Stimulated activated effector memory CD8-positive, alpha-beta T cell treated with anti-CD3 and anti-CD28 coated beads, Interleukin-12 subunit alpha, Interleukin-12 subunit beta, amount 100 ng/mL, for 72 hours (primary cell): ENCODE data around the gene ARID5B.
A peak's percentile ranks its signal among the peaks of the same experiment; 100 is the strongest.

Source experiments
- ATAC-seq: fragments of 150-1000 bp; cut with Tn5 transposase; 2 replicates; pipeline ENCODE4 v1.10.0; 2021
- DNase-seq, 2 donors: peaks; one replicate each; pipeline ENCODE4 v3.0.0; 2021 to 2022; ENCODE audit warnings: low spot score in 2 of 2
- H3K27ac Mint-ChIP-seq: one replicate; pipeline ENCODE4 v1.8.0; 2022; ENCODE audit warnings: mild to moderate bottlenecking, mixed read lengths
- H3K36me3 Mint-ChIP-seq: one replicate; pipeline ENCODE4 v1.8.0; 2022; ENCODE audit warnings: mild to moderate bottlenecking, mixed read lengths
- H3K4me1 Mint-ChIP-seq: one replicate; pipeline ENCODE4 v1.8.0; 2022; ENCODE audit warnings: mixed read lengths
- H3K4me3 Mint-ChIP-seq: one replicate; pipeline ENCODE4 v1.8.0; 2022; ENCODE audit warnings: mild to moderate bottlenecking, mixed read lengths
- H3K9me3 Mint-ChIP-seq: one replicate; pipeline ENCODE4 v1.8.0; 2022; ENCODE audit warnings: mixed read lengths

The ARID5B gene

DNA sequence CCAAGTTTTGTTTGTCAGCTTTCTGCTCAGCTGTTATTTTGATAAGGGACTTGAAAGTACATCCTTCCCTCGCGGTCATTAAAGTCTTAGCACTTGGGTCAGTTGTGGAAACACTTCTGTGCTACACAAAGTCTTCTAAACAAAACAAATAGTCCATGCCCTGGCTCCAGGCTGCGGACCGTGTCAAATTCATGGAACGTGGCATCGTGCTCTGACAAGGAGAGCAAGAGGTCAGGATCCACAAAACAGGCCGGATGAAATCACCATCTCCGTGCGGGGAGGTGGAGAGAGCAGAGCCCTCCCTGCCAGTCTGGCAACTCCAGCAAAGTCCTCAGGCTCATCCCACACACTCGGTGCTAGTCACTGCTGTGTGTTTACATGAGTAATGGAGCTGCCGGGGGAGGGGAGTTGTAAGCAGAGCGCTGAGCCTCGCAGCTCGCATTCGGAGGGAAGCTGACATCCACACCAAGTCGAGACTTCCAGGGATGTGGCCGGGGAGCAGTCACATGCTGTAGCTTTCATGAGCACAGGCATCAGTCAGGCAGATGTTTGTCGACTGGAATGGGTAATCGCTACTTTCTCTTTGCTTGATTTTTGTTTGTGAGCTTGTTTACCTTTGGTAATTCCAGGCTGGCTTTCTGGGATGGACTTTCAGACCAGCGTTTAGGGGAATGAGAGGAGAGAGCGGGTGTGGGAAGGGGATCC lies 147.6 kb downstream of the ARID5B start:
- peaks cover 85% of the 10 kb centered on the region for H3K36me3 Mint-ChIP-seq
- no peaks in the 10 kb centered on the region for H3K9me3 Mint-ChIP-seq
- peak overlapping the region; percentile 97 for H3K4me3 Mint-ChIP-seq
- H3K4me1 Mint-ChIP-seq: peaks cover 88% of the 10 kb centered on the region
- H3K27ac Mint-ChIP-seq: peak overlapping the region; percentile 100
- DNase-seq: peak; percentile 48 to 78
- ATAC-seq: peak; percentile 69

GRCh38 chr10:62049624-62050345 lies 148.3 kb downstream of the ARID5B start:
- DNase-seq (no peak), ATAC-seq (no peak)
- H3K27ac Mint-ChIP-seq: peak overlapping the region; percentile 100
- peaks cover 89% of the 10 kb centered on the region for H3K4me1 Mint-ChIP-seq
- H3K4me3 Mint-ChIP-seq: peak overlapping the region; percentile 97
- peaks cover 92% of the 10 kb centered on the region for H3K36me3 Mint-ChIP-seq
- no peaks in the 10 kb centered on the region for H3K9me3 Mint-ChIP-seq

DNA sequence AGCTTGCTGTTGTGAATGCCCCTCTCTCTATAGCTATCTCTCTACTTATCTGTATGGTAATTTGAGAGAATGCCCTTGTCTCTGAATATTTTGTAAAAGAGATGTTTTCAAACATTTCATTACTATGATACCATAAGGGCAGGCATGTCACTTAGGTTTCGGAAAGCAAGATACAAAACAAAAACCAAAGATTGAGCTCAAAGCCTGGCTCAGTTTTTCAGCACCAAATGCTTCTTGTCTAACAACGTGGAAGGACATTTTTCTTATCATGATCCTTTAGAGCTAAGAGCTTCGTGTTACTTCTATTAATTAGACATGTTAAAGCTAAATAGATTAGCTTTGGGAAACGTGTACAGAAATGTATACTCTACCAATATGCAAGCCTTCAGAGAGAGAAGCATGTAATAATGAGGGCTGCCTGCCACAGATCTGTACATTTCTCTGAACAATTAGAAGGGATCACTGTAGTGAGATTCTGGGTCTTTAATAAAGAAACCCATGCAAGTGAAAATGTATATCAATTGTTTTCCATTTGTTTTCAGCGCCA lies 148.9 kb downstream of the ARID5B start:
- peaks cover 93% of the 10 kb centered on the region for H3K36me3 Mint-ChIP-seq
- no peak for ATAC-seq

DNA sequence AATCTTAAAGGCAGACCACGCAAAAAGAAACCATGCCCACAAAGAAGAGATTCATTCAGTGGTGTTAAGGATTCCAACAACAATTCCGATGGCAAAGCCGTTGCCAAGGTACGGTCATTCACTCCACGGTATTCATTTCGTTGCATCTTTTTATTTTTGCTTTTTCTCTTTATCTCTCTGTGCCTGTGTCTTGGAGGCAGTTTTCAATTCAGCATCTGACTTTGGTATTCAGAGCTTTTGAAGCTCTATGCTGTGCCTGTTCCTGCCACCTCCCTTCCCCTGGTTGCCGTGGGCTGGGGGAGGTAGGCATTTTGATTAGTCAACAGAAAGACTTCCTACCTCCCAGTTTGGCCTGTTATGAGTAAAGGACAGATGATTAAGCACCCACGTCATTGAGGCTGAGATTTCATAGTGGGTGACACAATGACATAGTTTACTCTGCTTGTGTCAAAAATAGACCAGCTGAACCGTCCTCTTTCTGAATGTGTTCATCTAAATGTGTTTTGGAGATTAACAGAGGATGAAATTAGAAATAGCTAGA lies 149.5 kb downstream of the ARID5B start:
- Mint-ChIP-seq H3K4me1 (peaks cover 89% of the 10 kb centered on the region), H3K36me3 (peaks cover 96% of the 10 kb centered on the region), H3K9me3 (no peaks in the 10 kb centered on the region), H3K4me3 (peak overlapping the region; percentile 97), H3K27ac (peak overlapping the region; percentile 100)
- ATAC-seq (peak; percentile 78), DNase-seq (peak; percentile 55 to 82)

More for the DNA sequence above, 148.9 kb downstream of the ARID5B start:
- peak overlapping the region; percentile 100 for H3K27ac Mint-ChIP-seq
- DNase-seq: no peak
- peak overlapping the region; percentile 97 for H3K4me3 Mint-ChIP-seq
- peaks cover 89% of the 10 kb centered on the region for H3K4me1 Mint-ChIP-seq
- no peaks in the 10 kb centered on the region for H3K9me3 Mint-ChIP-seq

GRCh38 chr10:62052276-62052675 lies 150.8 kb downstream of the ARID5B start:
- ATAC-seq (no peak), DNase-seq (no peak)
- peaks cover 98% of the 10 kb centered on the region for H3K36me3 Mint-ChIP-seq
- peak overlapping the region; percentile 91 for H3K27ac Mint-ChIP-seq
- H3K4me3 Mint-ChIP-seq: peak overlapping the region; percentile 97
- no peaks in the 10 kb centered on the region for H3K9me3 Mint-ChIP-seq
- peaks cover 86% of the 10 kb centered on the region for H3K4me1 Mint-ChIP-seq

DNA sequence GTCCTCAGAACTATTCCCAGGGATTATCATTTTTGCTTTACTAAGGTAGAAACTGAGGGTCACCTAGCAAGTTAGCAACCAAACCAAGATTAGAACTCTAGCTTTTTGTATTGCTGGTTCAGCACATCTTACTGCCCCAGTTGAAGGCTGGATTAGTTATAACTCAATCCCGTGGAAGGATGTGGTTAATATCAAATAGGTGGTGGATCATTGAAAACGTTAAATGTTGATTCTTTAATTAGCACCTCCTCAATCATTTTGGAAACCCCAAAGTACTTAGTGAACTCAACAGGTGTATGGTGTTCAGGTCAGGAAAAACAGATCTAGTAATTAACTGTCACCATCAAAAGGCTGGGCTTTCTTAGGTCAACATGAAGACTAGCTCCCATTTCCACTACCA lies 152.4 kb downstream of the ARID5B start:
- ATAC-seq (no peak), DNase-seq (no peak)
- Mint-ChIP-seq H3K4me1 (peaks cover 82% of the 10 kb centered on the region), H3K4me3 (peak overlapping the region; percentile 97), H3K36me3 (peaks cover 100% of the 10 kb centered on the region), H3K9me3 (no peaks in the 10 kb centered on the region), H3K27ac (peak overlapping the region; percentile 91)

GRCh38 chr10:62054408-62054807 lies 152.9 kb downstream of the ARID5B start:
- peak; percentile 33 for ATAC-seq
- Mint-ChIP-seq H3K36me3 (peaks cover 100% of the 10 kb centered on the region), H3K4me1 (peaks cover 76% of the 10 kb centered on the region)

DNA sequence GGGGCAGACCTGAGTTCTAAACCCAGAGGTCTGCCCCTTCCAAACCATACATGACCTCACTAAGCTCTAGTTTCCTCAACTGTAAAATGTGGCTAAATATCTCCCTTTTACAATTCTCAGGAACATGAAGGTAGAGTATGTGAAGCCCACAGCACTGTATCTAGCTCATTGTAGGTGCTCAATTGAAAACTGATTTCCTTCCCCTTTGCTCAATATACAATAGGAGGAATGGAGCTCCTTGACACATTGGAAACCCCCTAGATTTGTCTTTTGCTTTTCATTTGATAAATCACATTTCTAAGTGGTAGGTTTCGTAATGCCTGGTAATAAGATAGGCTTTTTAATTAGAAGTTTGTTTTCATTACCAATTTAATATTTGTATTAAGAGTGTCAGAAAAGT lies 153.3 kb downstream of the ARID5B start:
- DNase-seq: no peak
- Mint-ChIP-seq H3K27ac (peak overlapping the region; percentile 91), H3K4me3 (peak overlapping the region; percentile 97), H3K36me3 (peaks cover 100% of the 10 kb centered on the region), H3K9me3 (no peaks in the 10 kb centered on the region), H3K4me1 (peaks cover 76% of the 10 kb centered on the region)
- peak; percentile 33 for ATAC-seq

More at GRCh38 chr10:62054408-62054807, 152.9 kb downstream of the ARID5B start:
- peak overlapping the region; percentile 97 for H3K4me3 Mint-ChIP-seq
- H3K9me3 Mint-ChIP-seq: no peaks in the 10 kb centered on the region
- peak overlapping the region; percentile 91 for H3K27ac Mint-ChIP-seq
- no peak for DNase-seq

DNA sequence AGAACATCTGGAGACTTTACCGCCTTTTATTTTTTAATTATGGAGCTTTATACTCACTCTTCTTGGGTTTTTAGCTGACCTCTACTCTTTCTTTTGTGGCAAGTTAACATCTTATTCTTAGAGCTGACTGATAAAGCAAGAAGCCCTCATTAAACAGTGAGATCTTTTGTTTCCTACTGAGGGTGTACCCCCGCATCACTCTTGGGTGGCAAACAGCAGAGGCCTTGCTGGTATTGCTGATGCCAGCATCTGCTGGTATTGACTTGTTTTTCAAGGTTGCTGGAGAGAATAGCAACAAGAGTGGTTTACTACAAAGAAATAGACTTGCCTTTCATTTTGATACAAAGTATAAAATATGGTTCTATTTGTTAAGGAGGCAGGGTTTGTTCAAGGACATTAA lies 154.7 kb downstream of the ARID5B start:
- Mint-ChIP-seq H3K27ac (peak overlapping the region; percentile 91), H3K9me3 (peaks cover 2% of the 10 kb centered on the region), H3K4me3 (peak overlapping the region; percentile 97), H3K36me3 (peaks cover 100% of the 10 kb centered on the region), H3K4me1 (peaks cover 79% of the 10 kb centered on the region)
- DNase-seq (no peak), ATAC-seq (no peak)

DNA sequence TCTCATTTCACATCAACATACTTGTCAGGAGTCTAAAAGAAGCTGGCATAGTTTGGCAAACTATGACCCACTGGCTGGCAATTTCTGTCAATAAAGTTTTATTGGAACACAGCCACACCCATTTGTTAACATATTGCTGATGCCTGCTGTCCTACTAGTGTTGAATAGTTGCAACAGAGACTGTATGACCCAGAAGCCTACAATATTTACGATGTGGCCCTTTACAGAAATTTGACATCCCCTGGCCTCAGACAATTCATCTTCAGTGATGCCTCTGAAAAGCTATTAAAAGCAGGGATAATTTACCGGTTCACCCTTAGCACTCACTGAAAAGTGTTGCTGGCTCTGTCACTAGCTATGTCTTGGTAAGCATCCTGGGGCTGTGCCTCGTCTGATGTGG lies 155.2 kb downstream of the ARID5B start:
- ATAC-seq (no peak), DNase-seq (no peak)
- peak overlapping the region; percentile 97 for H3K4me3 Mint-ChIP-seq
- H3K9me3 Mint-ChIP-seq: peaks cover 2% of the 10 kb centered on the region
- H3K36me3 Mint-ChIP-seq: peaks cover 100% of the 10 kb centered on the region
- peaks cover 79% of the 10 kb centered on the region for H3K4me1 Mint-ChIP-seq
- no peak overlapping the region for H3K27ac Mint-ChIP-seq

DNA sequence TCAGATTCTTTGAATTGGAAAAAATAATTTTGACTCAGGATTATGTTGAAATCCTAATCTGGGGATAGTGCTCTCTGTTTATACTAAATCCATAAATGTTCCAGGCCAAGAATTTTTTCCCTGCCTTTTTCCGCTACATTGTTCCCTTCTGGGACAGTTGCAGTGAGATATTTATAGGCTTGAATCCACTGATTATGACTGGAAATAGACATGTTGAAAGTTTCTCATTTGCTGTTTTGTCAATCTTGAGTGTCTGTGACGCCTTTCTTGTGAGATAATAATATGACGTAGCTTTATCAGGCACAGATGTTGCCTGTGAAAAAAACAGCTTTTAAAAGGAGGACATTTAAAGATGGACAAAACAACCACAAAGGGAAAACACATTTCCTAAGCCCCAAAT lies 155.9 kb downstream of the ARID5B start:
- DNase-seq: no peak
- peaks cover 100% of the 10 kb centered on the region for H3K36me3 Mint-ChIP-seq
- H3K4me1 Mint-ChIP-seq: peaks cover 77% of the 10 kb centered on the region
- peaks cover 2% of the 10 kb centered on the region for H3K9me3 Mint-ChIP-seq
- no peak for ATAC-seq
- peak overlapping the region; percentile 97 for H3K4me3 Mint-ChIP-seq
- no peak overlapping the region for H3K27ac Mint-ChIP-seq

DNA sequence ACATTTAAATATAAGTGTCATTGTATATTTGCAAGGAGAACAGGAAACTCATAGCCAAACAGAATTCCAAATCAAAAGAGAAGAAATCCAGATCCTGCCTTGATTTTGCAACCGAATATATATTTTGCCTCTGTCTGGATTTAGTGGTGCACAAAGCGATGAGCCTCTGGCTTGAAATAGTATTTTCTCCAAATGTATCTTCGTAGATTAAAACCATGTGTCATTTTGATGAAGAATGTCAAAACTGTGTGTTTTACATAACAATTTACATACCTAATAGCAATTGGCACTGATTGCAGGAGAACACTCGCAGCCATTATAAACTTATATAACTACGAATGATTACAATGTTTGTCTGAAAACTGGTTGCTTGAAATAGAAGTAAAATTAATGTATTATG lies 156.4 kb downstream of the ARID5B start:
- Mint-ChIP-seq H3K9me3 (peaks cover 2% of the 10 kb centered on the region), H3K4me3 (peak overlapping the region; percentile 97), H3K36me3 (peaks cover 100% of the 10 kb centered on the region), H3K4me1 (peaks cover 75% of the 10 kb centered on the region), H3K27ac (no peak overlapping the region)
- ATAC-seq (no peak), DNase-seq (no peak)

GRCh38 chr10:62058476-62058875 lies 157.0 kb downstream of the ARID5B start:
- Mint-ChIP-seq H3K27ac (peak overlapping the region; percentile 85), H3K4me1 (peaks cover 75% of the 10 kb centered on the region), H3K9me3 (peaks cover 2% of the 10 kb centered on the region), H3K36me3 (peaks cover 100% of the 10 kb centered on the region), H3K4me3 (no peak overlapping the region)
- ATAC-seq (no peak), DNase-seq (no peak)

DNA sequence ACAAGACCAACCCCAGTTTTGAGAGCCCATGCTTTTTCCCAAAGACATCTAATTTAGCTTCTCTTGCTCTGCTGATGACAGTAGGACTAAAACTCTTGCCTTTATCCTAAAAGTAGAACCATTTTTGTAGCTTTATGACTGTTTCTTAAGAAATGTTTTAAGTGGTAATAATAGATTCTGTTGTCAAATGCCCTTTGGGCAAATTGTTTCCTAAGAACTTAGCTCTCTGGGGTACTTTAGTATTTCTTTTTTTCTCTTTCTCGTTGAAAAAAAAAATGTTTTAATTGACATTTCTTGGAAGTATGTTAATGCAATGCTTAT lies 157.4 kb downstream of the ARID5B start:
- Mint-ChIP-seq H3K36me3 (peaks cover 100% of the 10 kb centered on the region), H3K4me3 (no peak overlapping the region), H3K27ac (peak overlapping the region; percentile 85), H3K9me3 (peaks cover 2% of the 10 kb centered on the region), H3K4me1 (peaks cover 75% of the 10 kb centered on the region)
- DNase-seq (no peak), ATAC-seq (no peak)

DNA sequence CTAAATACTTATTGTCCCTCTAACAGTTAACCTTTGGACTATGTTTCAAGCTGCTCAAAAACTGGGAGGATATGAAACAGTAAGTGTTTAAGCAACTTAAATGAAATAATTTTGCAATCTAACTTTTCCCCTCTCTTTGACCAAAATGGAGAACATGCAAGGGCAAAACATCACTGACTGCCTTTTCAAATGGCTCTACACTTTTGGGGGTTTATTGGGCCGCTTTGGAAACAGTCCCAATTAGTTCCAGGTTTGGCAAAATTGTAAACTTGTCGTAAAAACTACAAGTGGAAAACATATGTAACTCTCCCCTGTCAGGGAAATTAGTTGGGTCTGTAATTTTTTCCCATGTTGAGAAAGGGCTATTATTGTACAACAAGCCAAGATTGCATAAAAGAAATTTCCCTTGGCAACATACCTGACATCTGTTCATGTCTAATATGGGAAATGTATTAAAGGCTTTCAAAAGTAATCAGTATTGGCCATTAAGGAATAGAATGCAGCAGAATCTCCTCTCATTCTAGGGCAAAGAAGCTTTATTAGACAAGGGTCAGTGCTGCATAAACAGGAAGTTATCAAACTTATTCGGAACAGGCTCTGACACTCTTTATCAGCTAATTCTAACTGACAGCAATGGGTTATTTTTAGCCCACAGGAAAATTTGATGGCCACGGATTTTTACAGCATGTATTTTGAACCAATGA lies 157.9 kb downstream of the ARID5B start:
- Mint-ChIP-seq H3K9me3 (peaks cover 2% of the 10 kb centered on the region), H3K27ac (peak overlapping the region; percentile 85), H3K4me3 (no peak overlapping the region), H3K4me1 (peaks cover 75% of the 10 kb centered on the region), H3K36me3 (peaks cover 100% of the 10 kb centered on the region)
- DNase-seq (no peak), ATAC-seq (no peak)
